ENCODE results near the gene HK1.
A peak's percentile ranks its signal among the peaks of the same experiment; 100 is the strongest.

Gene HK1

DNA sequence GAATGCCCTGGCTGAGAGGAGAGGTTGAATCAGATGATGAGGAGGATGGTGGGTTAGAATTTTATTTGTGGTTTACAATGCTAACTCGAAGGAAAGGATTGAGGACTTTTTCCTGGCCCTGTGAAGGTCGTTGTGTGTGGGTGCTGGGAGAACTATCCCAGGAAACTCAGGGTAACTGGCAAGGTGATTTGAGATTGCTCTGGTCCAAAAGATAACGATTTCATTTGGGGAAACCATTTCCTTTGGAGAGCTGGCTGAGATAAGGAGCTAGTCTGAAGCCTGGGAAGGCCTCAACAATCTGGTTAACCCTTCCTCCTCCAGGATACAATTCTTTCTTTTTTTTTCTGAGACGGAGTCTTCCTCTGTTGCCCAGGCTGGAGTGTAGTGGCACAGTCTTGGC is 33.0 kb downstream of the HK1 start:
- peaks cover 0 to 43% (median 0%) of the 10 kb centered on the region in 3 experiments for H3K27me3 ChIP-seq (ENCODE audit: control insufficient read depth in 3 of 3, insufficient read depth in 3 of 3, low read depth in 1 of 3, low read length in 3 of 3)
- H4K8ac ChIP-seq (ENCODE audit: low read depth, low read length): no peak overlapping the region
- H3K23ac ChIP-seq (ENCODE audit: low read depth, low read length, poor library complexity): no peak overlapping the region
- DNase-seq (ENCODE audit: low spot score): no peak
- no CpG with 5 or more reads among the region's 4 CpGs for WGBS, 2 donors (ENCODE audit: extremely low coverage in 2 of 2, insufficient read length in 2 of 2, insufficient replicate concordance in 1 of 2)
- H3K4me1 ChIP-seq (ENCODE audit: control insufficient read depth in 2 of 2, insufficient read depth in 1 of 2, low read depth in 1 of 2, low read length in 2 of 2): no peaks in the 10 kb centered on the region
- no peak overlapping the region for H3K27ac ChIP-seq (replicated peaks; ENCODE audit: low read length)
- H2AFZ ChIP-seq (ENCODE audit: low read length): no peak overlapping the region
- H3K14ac ChIP-seq (ENCODE audit: low read length): no peak overlapping the region
- H3K79me1 ChIP-seq (ENCODE audit: low read depth, low read length): no peaks in the 10 kb centered on the region
- no peak overlapping the region for H2BK12ac ChIP-seq (ENCODE audit: low read length)
- H2AK5ac ChIP-seq (ENCODE audit: low read depth, low read length): no peak overlapping the region
- no peak overlapping the region for H4K91ac ChIP-seq (ENCODE audit: low read depth, low read length, poor library complexity)
- H3K9ac ChIP-seq (ENCODE audit: low read depth, low read length, poor library complexity): no peak overlapping the region
- H3K9me3 ChIP-seq (replicated peaks in 1 of 2; ENCODE audit: control insufficient read depth in 2 of 2, insufficient read depth in 1 of 2, low read depth in 1 of 2, low read length in 2 of 2): no peaks in the 10 kb centered on the region
- no peak overlapping the region for H2BK15ac ChIP-seq (ENCODE audit: low read length)
- no peaks in the 10 kb centered on the region for H3K36me3 ChIP-seq (replicated peaks in 1 of 2; ENCODE audit: control insufficient read depth in 2 of 2, insufficient read depth in 2 of 2, low read length in 2 of 2)
- H3K18ac ChIP-seq (ENCODE audit: low read length): no peak overlapping the region
- no peak overlapping the region for H3K4me3 ChIP-seq (ENCODE audit: low read length in 2 of 2)
- no peak overlapping the region for H2BK5ac ChIP-seq (ENCODE audit: low read length)
- no peak overlapping the region for H2BK120ac ChIP-seq (ENCODE audit: low read depth, low read length)
- H3K4ac ChIP-seq (ENCODE audit: low read length): no peak overlapping the region
- no peak overlapping the region for H3K4me2 ChIP-seq (ENCODE audit: insufficient read depth, low read length, poor library complexity, severe bottlenecking)

- H4K8ac ChIP-seq (ENCODE audit: low read depth, low read length): no peak overlapping the region
- H3K23ac ChIP-seq (ENCODE audit: low read depth, low read length, poor library complexity): no peak overlapping the region
- H3K4me2 ChIP-seq (ENCODE audit: insufficient read depth, low read length, poor library complexity, severe bottlenecking): no peak overlapping the region
- WGBS, 2 donors (ENCODE audit: extremely low coverage in 2 of 2, insufficient read length in 2 of 2, insufficient replicate concordance in 1 of 2): no CpG with 5 or more reads among the region's 4 CpGs
- H3K4me1 ChIP-seq (ENCODE audit: control insufficient read depth in 2 of 2, insufficient read depth in 1 of 2, low read depth in 1 of 2, low read length in 2 of 2): no peaks in the 10 kb centered on the region
- no peak overlapping the region for H2BK15ac ChIP-seq (ENCODE audit: low read length)
- H4K91ac ChIP-seq (ENCODE audit: low read depth, low read length, poor library complexity): no peak overlapping the region
- H2BK5ac ChIP-seq (ENCODE audit: low read length): no peak overlapping the region
- no peaks in the 10 kb centered on the region for H3K9me3 ChIP-seq (replicated peaks in 1 of 2; ENCODE audit: control insufficient read depth in 2 of 2, insufficient read depth in 1 of 2, low read depth in 1 of 2, low read length in 2 of 2)
- no peak overlapping the region for H3K4ac ChIP-seq (ENCODE audit: low read length)
- H3K18ac ChIP-seq (ENCODE audit: low read length): no peak overlapping the region
- H3K14ac ChIP-seq (ENCODE audit: low read length): no peak overlapping the region
- H3K36me3 ChIP-seq (replicated peaks in 1 of 2; ENCODE audit: control insufficient read depth in 2 of 2, insufficient read depth in 2 of 2, low read length in 2 of 2): no peaks in the 10 kb centered on the region
- no peak overlapping the region for H2AK5ac ChIP-seq (ENCODE audit: low read depth, low read length)
- no peak overlapping the region for H2AFZ ChIP-seq (ENCODE audit: low read length)
- H3K4me3 ChIP-seq (ENCODE audit: low read length in 2 of 2): no peak overlapping the region
- DNase-seq (ENCODE audit: low spot score): no peak
- H3K27ac ChIP-seq (replicated peaks; ENCODE audit: low read length): no peak overlapping the region
- H2BK120ac ChIP-seq (ENCODE audit: low read depth, low read length): no peak overlapping the region
- H3K27me3 ChIP-seq (ENCODE audit: control insufficient read depth in 3 of 3, insufficient read depth in 3 of 3, low read depth in 1 of 3, low read length in 3 of 3): peaks cover 0 to 40% (median 0%) of the 10 kb centered on the region in 3 experiments
- H3K79me1 ChIP-seq (ENCODE audit: low read depth, low read length): no peaks in the 10 kb centered on the region
- no peak overlapping the region for H3K9ac ChIP-seq (ENCODE audit: low read depth, low read length, poor library complexity)
- no peak overlapping the region for H2BK12ac ChIP-seq (ENCODE audit: low read length)
Measured at GRCh38 chr10:69312528-69312927, 34.2 kb downstream of the HK1 start.

DNA sequence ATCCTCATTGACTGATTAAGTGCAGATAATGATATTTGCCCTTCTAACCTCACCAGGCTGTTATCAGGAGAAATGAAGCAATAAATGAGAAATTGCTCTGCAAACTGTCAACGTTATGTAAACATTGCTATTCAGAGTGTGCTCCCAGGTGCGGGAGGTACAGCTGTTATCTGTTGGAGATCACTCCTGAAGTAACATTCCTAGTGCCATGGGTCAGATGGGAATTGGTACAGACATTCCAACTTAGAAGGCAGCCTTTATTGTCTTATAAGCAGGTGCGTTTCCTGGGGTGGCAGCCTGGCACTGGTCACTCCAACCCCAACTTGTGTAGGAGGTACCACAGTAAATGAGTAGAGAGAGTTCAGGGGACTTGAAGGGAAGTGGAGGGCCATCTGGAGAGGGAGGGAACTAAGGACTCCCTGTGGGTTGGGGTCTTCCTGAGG is 36.8 kb downstream of the HK1 start:
- no peak for DNase-seq (ENCODE audit: low spot score)
- H3K9ac ChIP-seq (ENCODE audit: low read depth, low read length, poor library complexity): no peak overlapping the region
- H3K79me1 ChIP-seq (ENCODE audit: low read depth, low read length): peaks cover 4% of the 10 kb centered on the region

GRCh38 chr10:69315610-69316312 is 37.5 kb downstream of the HK1 start:
- Histone ChIP-seq H3K36me3 (replicated peaks in 1 of 2; ENCODE audit: control insufficient read depth in 2 of 2, insufficient read depth in 2 of 2, low read length in 2 of 2) (no peaks in the 10 kb centered on the region), H2BK12ac (ENCODE audit: low read length) (no peak overlapping the region), H2BK5ac (ENCODE audit: low read length) (no peak overlapping the region), H3K9me3 (replicated peaks in 1 of 2; ENCODE audit: control insufficient read depth in 2 of 2, insufficient read depth in 1 of 2, low read depth in 1 of 2, low read length in 2 of 2) (no peaks in the 10 kb centered on the region), H3K18ac (ENCODE audit: low read length) (no peak overlapping the region), H3K4me2 (ENCODE audit: insufficient read depth, low read length, poor library complexity, severe bottlenecking) (no peak overlapping the region), H3K4me3 (ENCODE audit: low read length in 2 of 2) (no peak overlapping the region), H3K23ac (ENCODE audit: low read depth, low read length, poor library complexity) (peak overlapping the region; percentile 37), H4K91ac (ENCODE audit: low read depth, low read length, poor library complexity) (no peak overlapping the region), H2AK5ac (ENCODE audit: low read depth, low read length) (no peak overlapping the region), H3K9ac (ENCODE audit: low read depth, low read length, poor library complexity) (no peak overlapping the region), H3K27ac (replicated peaks; ENCODE audit: low read length) (no peak overlapping the region), H4K8ac (ENCODE audit: low read depth, low read length) (no peak overlapping the region), H3K27me3 (ENCODE audit: control insufficient read depth in 3 of 3, insufficient read depth in 3 of 3, low read depth in 1 of 3, low read length in 3 of 3) (peaks cover 0 to 46% (median 3%) of the 10 kb centered on the region in 3 experiments), H2BK15ac (ENCODE audit: low read length) (no peak overlapping the region), H3K79me1 (ENCODE audit: low read depth, low read length) (peaks cover 4% of the 10 kb centered on the region), H3K4ac (ENCODE audit: low read length) (no peak overlapping the region), H3K4me1 (ENCODE audit: control insufficient read depth in 2 of 2, insufficient read depth in 1 of 2, low read depth in 1 of 2, low read length in 2 of 2) (peaks cover 7% of the 10 kb centered on the region in 2 donors), H3K14ac (ENCODE audit: low read length) (no peak overlapping the region), H2BK120ac (ENCODE audit: low read depth, low read length) (no peak overlapping the region), H2AFZ (ENCODE audit: low read length) (peak overlapping the region; percentile 8)
- WGBS, 2 donors (ENCODE audit: extremely low coverage in 2 of 2, insufficient read length in 2 of 2, insufficient replicate concordance in 1 of 2): no CpG with 5 or more reads among the region's 6 CpGs
- DNase-seq (ENCODE audit: low spot score): no peak

More for the DNA sequence above, 36.8 kb downstream of the HK1 start:
- Histone ChIP-seq H2BK120ac (ENCODE audit: low read depth, low read length) (no peak overlapping the region), H3K27ac (replicated peaks; ENCODE audit: low read length) (no peak overlapping the region), H4K91ac (ENCODE audit: low read depth, low read length, poor library complexity) (no peak overlapping the region), H2AFZ (ENCODE audit: low read length) (no peak overlapping the region), H3K9me3 (replicated peaks in 1 of 2; ENCODE audit: control insufficient read depth in 2 of 2, insufficient read depth in 1 of 2, low read depth in 1 of 2, low read length in 2 of 2) (no peaks in the 10 kb centered on the region), H3K23ac (ENCODE audit: low read depth, low read length, poor library complexity) (no peak overlapping the region), H3K4ac (ENCODE audit: low read length) (no peak overlapping the region), H3K27me3 (ENCODE audit: control insufficient read depth in 3 of 3, insufficient read depth in 3 of 3, low read depth in 1 of 3, low read length in 3 of 3) (peaks cover 0 to 46% (median 3%) of the 10 kb centered on the region in 3 experiments), H3K4me3 (ENCODE audit: low read length in 2 of 2) (no peak overlapping the region), H2AK5ac (ENCODE audit: low read depth, low read length) (no peak overlapping the region), H3K36me3 (replicated peaks in 1 of 2; ENCODE audit: control insufficient read depth in 2 of 2, insufficient read depth in 2 of 2, low read length in 2 of 2) (no peaks in the 10 kb centered on the region), H3K18ac (ENCODE audit: low read length) (no peak overlapping the region), H4K8ac (ENCODE audit: low read depth, low read length) (no peak overlapping the region), H3K14ac (ENCODE audit: low read length) (no peak overlapping the region), H2BK5ac (ENCODE audit: low read length) (no peak overlapping the region), H2BK12ac (ENCODE audit: low read length) (no peak overlapping the region), H3K4me2 (ENCODE audit: insufficient read depth, low read length, poor library complexity, severe bottlenecking) (no peak overlapping the region), H3K4me1 (ENCODE audit: control insufficient read depth in 2 of 2, insufficient read depth in 1 of 2, low read depth in 1 of 2, low read length in 2 of 2) (peaks cover 7% of the 10 kb centered on the region in 2 donors), H2BK15ac (ENCODE audit: low read length) (no peak overlapping the region)
- WGBS, 2 donors (ENCODE audit: extremely low coverage in 2 of 2, insufficient read length in 2 of 2, insufficient replicate concordance in 1 of 2): no CpG with 5 or more reads among the region's 3 CpGs

Measured in neuronal stem cell (in vitro differentiated cells).